HG03342 (cell line): ENCODE results near the gene ELOVL6.
"Not testable (repeated sequence)": the region's sequence is repeated elsewhere in the genome, so short reads cannot be mapped to it uniquely, and the experiment has no call there.

Experiments
- ATAC-seq: cut with Tn5 transposase; IDR thresholded peaks from one replicate; pipeline ENCODE4 v1.9.1; 2021; ENCODE audit warnings: mild to moderate bottlenecking, moderate library complexity; ENCODE audit not compliant: unreplicated experiment

Gene ELOVL6

DNA sequence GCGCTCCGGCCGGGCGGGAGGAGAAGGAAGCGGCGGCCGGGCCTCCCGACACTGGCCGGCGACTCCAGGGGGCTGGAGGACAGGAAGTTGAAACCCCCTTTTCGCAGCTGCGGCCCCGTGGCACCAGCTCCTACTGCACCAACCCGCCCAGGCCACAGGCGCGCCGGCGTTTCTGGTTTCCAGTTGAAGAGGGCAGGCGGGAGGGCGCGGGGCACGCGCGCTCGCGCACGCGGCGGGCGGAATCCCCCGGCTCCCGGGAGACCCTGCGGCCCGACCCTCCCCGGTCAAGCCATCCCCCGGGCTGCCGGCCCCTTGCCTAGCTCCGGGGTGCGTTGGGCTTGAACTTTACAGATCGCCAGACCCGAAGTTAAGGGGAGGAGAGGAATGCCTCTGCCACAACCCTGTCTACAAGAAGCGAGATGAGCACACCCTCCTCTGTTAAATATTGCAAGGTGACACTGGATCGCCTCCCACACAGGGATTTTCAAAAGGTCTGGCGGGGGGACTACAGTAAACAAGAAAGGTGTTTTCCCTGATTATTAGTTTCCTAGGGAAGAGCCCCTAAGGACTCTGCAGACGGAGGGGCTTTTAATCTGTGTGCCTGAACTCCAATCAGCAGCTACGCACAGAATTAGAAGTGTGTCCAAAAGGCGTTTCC, 1.4 kb downstream of the ELOVL6 start:
- ATAC-seq = peak; percentile 33

DNA sequence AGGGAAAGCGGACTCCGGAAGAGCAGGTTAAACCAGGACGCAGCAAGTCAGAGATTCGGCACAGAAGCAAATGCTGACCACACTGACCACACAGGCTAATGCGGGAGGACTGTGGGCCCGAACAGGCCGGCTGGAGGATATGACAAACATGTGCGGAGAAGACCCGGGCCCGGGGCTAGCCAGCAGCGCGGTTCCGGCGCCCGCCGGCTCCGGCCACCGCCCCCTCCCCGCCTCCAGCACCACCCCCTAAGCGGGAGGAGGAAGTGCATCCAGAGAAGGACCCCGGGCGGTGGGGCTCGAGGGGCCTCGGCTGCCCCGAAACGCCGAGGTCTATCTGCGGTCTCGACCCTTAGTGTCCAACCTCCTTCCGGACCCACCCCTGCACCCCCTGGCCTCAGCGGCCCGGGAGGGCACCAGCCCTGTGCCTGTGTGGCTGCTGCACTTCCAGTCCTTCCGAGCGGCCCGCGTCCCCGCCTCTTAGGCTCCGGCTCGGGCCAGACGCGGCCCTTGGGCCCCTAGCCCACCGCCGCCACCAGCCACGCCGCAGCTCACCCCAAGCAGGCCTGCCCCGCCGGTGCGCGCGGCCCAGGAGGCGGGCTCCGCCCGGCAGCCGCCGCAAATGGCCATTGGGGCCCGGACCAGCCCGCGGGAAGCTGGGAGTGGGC, 2.1 kb downstream of the ELOVL6 start:
- peak; percentile 25 for ATAC-seq

DNA sequence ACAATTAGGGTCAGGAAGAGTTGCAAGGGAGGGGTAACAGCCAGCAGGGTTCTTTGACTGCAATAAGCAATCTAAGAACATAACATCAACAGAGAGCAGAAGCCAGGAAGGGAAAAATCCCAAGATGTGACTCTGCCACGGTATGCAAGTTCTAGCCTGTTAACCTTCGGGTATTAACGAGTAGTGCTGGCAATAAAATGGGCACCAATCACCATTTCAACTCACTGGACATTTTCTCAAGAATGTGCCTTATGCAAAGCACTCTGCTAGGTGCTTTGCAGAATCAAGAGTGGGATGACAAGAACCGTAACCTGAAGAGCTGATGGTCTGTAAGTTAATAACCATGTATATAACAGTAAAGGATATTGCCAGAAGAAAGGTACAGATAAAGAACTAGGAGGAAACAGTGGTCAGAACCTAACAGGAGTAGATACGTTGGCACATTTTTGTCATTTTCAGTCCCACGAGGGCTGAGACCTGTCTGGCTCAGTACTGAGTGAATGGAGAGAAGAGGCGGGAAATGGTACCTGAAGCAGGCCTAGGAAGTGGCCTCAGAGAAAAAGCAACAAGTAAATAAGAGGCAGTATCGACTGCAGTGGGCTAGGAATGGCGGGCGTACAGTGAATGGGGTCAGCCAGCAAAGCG, 2.7 kb downstream of the ELOVL6 start:
- ATAC-seq = no peak

DNA sequence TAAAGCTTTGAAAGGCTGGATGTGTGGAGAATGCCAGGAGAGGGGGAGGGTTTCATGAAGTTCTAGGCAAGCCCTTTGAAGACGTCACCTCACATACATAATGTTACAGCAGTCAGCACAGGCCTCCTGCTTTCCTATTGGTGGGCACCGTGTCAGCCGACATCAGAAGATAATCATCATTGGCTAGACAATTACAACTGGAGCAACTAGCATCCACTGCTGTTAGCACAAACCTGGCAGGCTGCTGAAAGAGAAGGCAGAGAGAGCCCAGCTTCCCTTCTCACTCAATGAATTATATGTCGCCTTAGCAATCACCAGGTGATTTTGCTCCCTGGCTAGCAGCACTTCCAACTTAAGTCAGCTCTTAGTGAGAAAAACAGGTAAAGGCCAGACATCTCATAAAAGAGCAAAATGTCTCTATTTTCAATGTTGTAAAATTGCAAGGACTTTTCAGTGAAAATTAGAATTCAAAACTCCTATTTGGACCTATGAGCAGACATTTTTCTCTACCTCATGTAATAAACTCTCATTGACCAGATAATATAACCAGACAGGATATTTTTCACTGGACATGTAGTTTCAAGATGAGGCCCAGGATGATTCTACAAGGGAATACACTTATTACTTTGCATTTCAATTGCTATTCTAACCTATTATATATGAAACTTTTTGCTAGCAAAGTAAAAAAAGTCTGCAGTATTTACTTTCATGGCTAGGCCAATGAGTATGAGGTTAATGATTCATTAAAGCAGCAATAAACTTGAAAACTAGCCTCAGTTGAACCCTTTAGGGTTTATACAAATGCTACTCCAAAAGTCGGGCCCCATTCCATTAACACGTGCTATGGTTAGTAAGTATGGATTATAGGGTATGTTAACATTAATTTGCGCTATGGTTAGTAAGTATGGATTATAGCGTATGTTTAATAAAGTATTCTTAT, 4.3 kb downstream of the ELOVL6 start:
- peak; percentile 76 for ATAC-seq

DNA sequence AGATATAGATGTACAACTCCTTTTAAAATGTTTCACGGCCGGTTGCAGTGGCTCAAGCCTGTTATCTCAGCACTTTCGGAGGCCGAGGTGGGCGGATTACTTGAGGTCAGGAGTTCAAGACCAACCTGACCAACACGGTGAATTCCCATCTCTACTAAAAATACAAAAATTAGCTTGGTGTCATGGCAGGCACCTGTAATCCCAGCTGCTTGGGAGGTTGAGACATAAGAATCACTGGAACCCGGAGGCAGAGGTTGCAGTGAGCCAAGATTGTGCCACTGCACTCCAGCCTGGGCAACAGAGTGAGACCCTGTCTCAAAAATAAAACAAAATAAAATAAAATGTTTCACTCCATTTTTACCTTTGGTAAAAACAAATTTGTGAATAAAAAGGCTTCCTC, 5.1 kb downstream of the ELOVL6 start:
- ATAC-seq = not testable (repeated sequence)

DNA sequence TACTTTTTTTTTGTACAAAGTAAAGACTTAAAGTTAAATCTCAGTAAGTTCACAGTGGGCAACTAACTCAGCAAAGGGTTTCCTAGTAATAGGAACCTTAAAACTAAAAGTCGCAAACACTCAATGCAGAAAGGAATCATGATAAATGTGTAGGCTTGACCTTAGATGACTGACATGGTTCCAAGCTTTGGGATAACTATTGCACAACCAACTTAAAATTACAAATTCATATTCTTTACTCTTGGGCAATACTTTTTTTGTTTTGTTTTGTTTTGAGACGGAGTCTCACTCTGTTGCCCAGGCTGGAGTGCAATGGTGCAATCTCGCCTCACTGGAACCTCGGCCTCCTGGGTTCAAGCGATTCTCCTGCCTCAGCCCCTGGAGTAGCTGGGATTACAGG, 8.2 kb downstream of the ELOVL6 start:
- no peak for ATAC-seq

DNA sequence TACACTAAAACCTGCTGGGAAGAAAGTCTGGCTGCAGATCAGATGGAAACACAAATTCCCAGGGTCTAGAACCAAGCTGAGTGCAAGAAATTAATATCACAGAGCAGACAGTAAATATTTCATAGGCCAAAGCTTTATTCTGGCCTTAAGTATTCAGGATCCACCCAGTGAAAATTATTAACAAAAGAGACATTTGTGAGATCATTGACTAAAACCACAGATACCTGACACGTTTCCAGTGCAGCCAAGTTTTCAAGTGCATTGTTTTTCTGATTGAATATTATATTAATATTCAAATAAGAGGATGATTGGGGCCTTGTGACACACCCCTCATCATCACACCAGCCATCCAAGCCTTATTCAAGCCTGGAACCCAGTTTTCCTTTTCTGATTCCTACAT, 10.3 kb downstream of the ELOVL6 start:
- ATAC-seq = no peak

DNA sequence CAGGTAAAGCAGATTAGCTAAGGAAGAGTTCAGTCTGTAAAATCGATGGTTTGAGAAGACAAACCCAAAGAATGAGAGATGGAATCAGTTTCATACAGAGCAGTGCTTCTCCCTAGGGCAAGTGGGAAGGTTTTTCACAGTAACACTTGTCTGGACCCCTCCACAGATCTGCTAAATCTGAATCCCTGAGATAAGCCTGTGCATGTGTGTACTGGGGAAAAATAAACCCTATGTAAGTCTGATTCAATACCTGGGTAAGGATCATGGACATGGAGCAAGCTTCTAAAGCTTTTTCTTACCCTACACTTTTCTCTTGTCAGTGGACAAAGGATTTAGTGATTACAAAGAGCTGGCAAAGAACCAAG, 13.6 kb downstream of the ELOVL6 start:
- no peak for ATAC-seq

DNA sequence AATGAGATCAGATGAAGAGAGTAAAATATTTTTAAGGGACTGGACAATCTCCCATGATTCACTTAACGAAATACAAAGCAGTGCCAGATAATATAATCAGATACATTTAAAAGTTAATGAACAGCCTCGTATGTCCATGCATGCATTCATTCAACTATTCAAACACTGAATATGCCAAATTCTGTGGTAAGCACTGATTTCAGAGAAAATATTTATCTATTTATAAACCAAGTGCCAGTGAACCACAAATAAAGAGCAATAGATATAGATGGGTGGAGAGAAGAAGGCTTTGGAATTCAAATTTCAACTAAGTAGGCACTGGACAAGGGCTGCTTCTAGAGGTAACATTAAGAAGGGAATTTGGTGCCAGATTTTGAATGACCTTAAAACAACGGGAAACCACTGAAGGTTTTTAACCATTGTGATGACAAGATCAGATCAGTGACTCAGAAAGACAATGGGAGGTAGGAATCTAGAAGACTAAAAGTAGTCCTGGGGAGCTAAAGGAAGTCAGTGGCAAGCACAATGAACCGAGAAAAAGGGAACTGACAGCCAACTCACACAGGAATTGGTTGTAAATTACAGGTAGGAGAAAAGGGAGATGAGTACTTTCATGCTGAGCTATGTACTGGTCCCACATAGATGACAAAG, 14.2 kb downstream of the ELOVL6 start:
- ATAC-seq = no peak

DNA sequence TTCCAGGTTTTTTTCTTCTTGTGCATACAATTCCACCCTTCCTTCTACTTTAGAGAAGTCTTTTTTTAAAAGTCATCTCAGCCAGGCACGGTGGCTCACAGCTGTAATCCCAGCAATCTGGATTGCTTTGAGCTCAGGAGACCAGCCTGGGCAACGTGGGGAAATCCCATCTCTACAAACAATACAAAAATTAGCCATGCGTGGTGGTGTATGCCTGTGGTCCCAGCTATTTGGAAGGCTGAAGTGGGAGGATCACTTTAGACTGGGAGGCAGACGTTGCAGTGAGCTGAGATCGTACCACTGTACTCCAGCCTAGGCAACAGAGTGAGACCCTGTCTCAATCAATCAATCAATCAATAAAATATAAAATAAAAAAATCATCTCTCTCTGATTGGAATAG, 14.8 kb downstream of the ELOVL6 start:
- peak; percentile 44 for ATAC-seq

DNA sequence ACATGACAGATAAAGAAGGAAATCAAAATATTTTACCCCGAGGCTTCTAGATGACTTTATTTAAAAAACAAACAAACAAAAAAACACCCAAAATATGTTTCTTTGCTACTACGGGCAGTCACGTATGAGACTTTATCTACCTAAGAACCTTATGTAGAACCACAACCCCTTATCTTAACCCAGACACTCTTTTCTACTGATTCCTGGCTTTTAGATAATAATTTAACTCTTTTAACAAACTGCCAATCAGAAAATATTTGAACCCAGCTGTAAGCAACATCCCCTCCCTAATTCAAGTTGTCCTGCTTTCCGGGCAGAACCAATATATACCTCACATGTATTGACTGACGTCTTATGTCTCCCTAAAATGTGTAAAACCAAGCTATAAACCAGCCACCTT, 15.4 kb downstream of the ELOVL6 start:
- no peak for ATAC-seq

DNA sequence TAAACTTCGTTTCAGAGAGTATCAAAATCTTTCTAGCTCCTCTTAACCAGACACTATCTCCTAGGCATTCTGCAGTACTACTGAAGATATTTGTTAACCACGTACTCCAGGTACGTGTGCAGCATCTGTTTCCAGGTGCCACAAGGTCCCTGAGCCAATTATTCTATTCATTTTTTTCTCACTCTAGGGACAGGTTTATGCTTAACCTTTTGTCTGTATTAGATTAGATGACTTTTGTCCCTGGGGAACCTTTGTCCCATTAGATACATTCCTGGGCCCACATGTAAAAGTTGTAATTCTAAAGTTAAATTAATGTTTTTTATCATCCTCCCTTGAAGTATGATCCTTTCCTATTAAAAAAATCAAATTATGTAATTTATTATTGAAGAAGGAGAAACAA, 16.5 kb downstream of the ELOVL6 start:
- ATAC-seq = no peak

DNA sequence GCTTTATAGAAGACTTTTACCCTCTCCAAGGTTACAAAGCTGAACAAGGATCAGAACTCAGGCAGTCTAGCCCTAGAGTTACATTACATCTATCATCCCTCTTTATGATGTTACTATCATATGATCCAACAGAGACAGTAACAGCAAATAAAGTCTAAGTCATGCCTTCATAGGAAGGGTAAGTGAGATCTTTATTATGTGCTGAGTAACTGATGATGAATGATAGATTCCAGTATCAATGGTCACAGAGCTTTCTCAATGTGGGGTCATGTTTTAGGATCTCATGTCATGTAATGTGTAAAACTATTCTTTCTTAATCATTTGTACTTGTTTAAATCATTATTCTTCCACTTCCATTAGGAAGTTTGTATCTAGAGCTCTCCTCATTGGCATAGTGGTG, 22.8 kb downstream of the ELOVL6 start:
- no peak for ATAC-seq

DNA sequence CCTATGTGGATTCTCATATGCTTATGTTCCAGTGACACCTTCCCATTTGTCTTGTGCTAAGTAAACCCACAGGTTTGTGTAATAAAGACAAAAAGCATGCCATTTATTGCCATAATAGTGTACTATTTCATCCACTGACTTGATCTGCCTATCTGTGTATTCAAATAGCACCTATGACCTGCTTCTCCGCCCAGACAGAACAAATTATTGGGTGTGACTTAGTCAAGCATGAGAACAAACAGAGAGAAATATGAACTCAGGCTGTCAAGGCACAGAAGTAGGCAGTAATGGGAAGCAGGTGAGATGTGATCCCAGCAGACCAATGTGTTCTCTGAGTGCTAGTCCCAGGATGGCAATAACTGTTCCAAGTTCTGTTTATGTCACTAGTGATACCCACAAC, 25.4 kb downstream of the ELOVL6 start:
- ATAC-seq = no peak

DNA sequence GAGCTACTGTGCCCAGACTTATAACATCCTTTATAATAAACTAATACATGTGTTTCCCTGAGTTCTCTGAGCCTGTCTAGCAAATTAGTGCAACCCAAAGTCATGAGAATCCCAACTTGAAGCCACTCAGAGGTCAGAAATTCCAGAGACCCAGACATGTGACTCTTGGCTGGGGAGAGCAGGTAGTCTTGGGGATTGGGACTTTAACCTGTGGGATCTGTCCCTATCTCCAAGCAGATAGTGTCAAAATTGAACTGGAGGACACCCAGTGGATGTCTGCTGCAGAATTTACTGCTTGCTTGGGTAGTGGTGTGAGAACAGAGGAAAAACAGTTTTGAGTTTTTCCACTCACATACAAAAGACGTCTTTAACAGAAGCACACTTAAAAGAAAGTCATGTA, 26.4 kb downstream of the ELOVL6 start:
- ATAC-seq = no peak

DNA sequence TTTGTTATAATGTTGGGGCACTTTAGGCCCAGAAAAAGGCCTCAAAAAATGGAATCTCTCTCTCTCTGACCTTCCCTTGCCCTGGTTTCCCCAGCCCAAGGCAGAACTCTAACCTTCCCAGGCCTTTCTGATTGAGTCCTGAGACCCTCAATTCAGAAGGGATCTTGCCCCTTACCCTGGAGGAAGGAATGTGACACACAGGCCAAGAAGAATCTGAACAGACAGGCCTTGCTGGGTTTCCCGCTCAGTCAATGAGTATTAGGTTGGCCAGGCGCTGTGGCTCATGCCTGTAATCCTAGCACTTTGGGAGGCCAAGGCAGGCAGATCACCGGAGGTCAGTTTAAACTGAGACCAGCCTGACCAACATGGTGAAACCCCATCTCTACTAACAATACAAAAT, 27.6 kb downstream of the ELOVL6 start:
- no peak for ATAC-seq

DNA sequence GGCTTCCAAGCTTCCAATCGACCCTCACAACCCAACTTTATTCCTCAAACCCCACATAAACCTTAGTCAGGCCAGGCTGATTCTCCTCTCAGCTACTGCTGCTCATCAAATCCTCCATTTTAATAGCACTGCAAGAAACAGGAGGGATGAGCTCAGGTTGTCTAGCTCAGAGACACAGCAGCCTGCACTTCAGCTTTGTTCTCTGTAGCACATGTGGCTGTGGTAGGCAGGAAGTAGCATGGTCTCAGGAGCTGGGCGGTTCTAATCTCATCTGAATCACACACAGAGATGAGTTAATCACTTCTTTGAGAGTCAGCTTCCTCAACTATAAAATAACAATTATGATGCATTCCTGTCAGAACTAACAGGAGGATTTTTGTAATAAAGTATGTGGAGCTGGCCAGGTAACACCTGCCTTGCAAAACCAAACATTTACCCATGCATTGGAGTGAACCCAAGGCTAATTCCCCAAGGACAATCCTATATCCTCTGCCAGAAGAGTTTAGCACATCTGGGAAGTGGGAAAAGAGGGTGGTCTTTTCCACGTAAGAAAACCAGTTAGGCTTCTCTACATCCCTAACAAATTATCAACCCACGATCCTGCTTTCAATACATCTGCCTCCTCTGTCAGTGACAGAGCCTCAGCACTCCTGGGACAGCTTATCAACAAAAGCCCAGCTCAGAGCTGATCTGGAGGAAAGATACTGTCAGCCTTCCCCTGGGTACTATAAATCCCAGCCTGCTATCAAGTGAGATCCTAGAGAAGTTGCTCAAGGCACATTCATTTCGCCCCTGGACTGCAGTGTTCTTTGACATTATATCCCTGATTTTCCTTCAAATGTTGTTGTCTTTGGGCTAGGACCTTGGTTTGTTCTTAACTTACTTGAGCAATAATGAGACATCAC, 32.8 kb downstream of the ELOVL6 start:
- peak; percentile 73 for ATAC-seq

DNA sequence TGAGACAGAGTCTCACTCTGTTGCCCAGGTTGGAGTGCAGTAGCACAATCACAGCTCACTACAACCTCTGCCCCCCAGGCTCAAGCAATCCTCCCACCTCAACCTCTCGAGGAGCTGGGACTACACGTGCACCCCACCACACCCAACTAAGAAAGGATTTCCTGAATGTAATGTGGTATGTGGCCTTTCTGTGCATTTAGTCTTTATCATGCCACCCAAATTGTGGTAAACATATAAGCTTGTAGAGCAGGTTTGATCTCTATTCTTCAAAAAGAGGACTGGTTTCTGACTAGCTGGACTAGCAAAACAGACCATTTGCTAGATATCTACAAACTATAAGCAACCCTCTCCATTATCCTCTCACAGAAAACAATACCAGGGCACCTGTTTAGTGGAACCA, 33.6 kb downstream of the ELOVL6 start:
- ATAC-seq = no peak

DNA sequence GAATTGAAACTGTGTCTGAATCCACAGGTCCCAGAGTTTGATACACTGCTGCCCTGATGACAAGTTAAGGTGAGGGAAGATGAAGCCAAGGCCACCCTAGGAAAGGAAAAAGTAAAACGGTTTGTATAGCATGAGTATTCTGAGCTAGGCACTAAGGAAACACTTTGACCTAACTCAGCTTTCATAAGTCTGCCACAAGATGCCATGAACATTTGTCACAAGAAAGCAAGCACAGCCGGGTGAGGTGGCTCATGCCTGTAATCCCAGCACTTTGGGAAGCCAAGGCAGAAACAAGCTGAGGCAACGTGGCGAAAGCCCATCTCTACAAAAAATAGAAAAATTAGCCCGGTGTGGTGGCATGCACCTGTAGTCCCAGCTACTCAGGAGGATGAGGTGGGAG, 34.2 kb downstream of the ELOVL6 start:
- no peak for ATAC-seq
